SU-DHL-6 (cell line): ENCODE results near the gene SULF2.

Source experiments
- CTCF ChIP-seq: fragments of 200-600 bp; sonication (generic); IDR thresholded peaks from one replicate; pipeline ENCODE4 v1.5.1; 2017; ENCODE audit warnings: antibody characterized with exemption, mild to moderate bottlenecking, low read length, moderate library complexity; ENCODE audit not compliant: insufficient read depth, poor library complexity, severe bottlenecking
- EZH2phosphoT487 ChIP-seq: fragments of 200-600 bp; sonication (generic), shearing (Covaris generic); conservative IDR thresholded peaks from 2 replicates; pipeline ENCODE4 v1.6.1; 2018; ENCODE audit warnings: mild to moderate bottlenecking, antibody characterized with exemption, low read length, moderate library complexity, mixed read lengths

GRCh38 chr20:47672166-47672565 is 113.1 kb downstream of the SULF2 start:
- TF ChIP-seq CTCF (no peak), EZH2phosphoT487 (no peak)
